GM18861 (cell line): ENCODE results near the gene CTIF.

ENCODE experiments used
- ATAC-seq: cut with Tn5 transposase; IDR thresholded peaks from one replicate; pipeline ENCODE4 v1.9.1; 2021; ENCODE audit not compliant: unreplicated experiment

CTIF gene

GRCh38 chr18:48796491-48797205 is 257.8 kb downstream of the CTIF start:
- no peak for ATAC-seq

GRCh38 chr18:48797841-48798255 is 259.0 kb downstream of the CTIF start:
- ATAC-seq, result no peak

- ATAC-seq, result no peak
These were observed 259.8 kb downstream of the CTIF start for GRCh38 chr18:48798334-48799245.

GRCh38 chr18:48799724-48800315 is 261.0 kb downstream of the CTIF start:
- no peak for ATAC-seq

- ATAC-seq, result no peak
These were observed 261.6 kb downstream of the CTIF start for GRCh38 chr18:48800466-48800865.

GRCh38 chr18:48800876-48801727 is 262.3 kb downstream of the CTIF start:
- ATAC-seq, result peak; percentile 41

GRCh38 chr18:48801728-48802542 is 263.1 kb downstream of the CTIF start:
- no peak for ATAC-seq

GRCh38 chr18:48802543-48803290 is 263.9 kb downstream of the CTIF start:
- ATAC-seq, result no peak

- ATAC-seq, result no peak
These were observed 264.7 kb downstream of the CTIF start for GRCh38 chr18:48803518-48803917.

GRCh38 chr18:48803951-48804855 is 265.4 kb downstream of the CTIF start:
- ATAC-seq, result no peak

- no peak for ATAC-seq
These were observed 266.2 kb downstream of the CTIF start for GRCh38 chr18:48804856-48805610.

GRCh38 chr18:48805826-48806535 is 267.1 kb downstream of the CTIF start:
- no peak for ATAC-seq

GRCh38 chr18:48806551-48807261 is 267.9 kb downstream of the CTIF start:
- ATAC-seq, result no peak

GRCh38 chr18:48808476-48808875 is 269.6 kb downstream of the CTIF start:
- no peak for ATAC-seq

GRCh38 chr18:48809365-48809764 is 270.5 kb downstream of the CTIF start:
- no peak for ATAC-seq

- no peak for ATAC-seq
These were observed 272.0 kb downstream of the CTIF start for GRCh38 chr18:48810805-48811204.
